Stimulated activated CD4-positive, alpha-beta T cell treated with anti-CD3 and anti-CD28 coated beads, Interleukin-2, amount 100 ng/mL, for 4 hours (primary cell): Measurements from ENCODE around the gene MEF2B.
"Not testable (repeated sequence)": the region's sequence is repeated elsewhere in the genome, so short reads cannot be mapped to it uniquely, and the experiment has no call there.

Experiments
- DNase-seq: peaks from one replicate; pipeline ENCODE4 v3.0.0-alpha.2; 2020; ENCODE audit warnings: low read depth

The MEF2B gene

DNA sequence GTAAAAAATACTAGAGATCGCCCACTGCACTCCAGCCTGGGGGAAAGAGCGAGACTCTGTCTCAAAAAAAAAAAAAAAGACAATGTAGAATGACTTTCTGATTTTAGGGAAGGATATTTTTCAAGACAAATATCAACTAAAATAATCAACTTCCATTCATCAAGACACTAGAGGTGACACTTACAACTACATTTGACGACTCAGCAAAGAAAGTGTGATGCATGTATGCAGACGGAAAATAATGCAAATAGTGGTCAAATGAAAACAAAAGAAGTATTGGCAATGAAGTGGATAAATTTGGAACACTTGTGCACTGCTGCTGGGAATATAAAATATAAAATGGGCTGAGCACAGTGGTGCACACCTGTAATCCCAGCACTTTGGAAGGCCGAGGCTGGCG, 44.0 kb downstream of the MEF2B start:
- DNase-seq: no peak

DNA sequence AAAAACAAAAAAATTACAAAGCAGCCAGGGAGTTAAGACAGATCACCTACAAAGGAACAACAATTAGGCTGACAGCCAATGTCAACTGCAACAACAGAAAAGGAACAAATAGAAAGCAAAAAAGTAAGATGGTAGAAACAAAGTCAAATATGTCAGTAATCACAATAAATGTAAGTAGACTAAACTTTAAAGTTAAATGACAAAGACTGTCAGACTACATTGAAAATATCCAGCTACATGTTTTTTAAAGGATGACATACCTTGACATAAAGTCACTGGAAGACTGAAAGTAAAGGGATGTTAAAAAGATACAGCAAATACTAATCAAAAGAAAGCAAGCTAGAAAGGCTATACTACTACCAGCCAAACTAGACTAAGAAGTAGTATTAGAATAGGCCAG, 46.7 kb downstream of the MEF2B start:
- DNase-seq: no peak

DNA sequence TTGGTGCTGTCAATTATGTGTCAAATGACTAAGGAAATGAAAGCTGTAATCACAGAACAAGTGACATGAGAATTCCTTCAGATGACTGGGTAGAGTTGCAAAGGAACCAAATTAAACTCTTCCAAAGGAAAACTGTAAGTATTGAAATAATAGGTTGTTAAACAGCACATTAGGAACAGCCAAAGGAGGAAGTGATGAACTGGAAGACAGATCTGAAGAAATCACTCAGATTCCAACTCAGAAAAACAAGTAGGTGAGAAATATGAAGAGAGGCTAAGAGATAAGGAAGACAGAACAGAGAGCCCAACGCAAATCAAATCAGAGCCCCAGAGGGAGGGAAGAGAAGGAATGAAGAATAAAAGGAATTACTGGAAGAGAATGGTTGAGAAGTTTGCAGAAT, 47.2 kb downstream of the MEF2B start:
- no peak for DNase-seq

DNA sequence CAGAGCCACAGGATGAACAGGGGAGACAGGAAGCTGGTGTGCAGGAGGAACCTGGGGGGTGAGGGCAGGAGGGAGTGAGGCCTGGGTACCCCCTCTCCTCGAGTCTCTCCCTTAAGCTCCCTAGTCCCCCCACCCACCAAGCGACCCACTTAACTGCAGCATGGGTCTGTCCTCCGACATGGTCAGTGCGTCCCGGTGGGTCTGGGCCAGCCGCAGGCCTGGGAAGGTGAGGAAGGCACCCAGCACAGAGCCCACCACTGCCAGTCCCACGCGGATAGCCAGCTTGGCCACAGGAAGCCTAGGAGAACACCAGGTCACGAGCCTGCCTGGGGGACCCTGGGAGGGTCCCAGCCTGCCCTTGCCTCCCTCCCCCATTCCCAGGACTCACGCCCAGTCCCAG, 48.7 kb downstream of the MEF2B start:
- no peak for DNase-seq

- DNase-seq: no peak
These were observed 49.5 kb downstream of the MEF2B start for GRCh38 chr19:19120308-19121231.

DNA sequence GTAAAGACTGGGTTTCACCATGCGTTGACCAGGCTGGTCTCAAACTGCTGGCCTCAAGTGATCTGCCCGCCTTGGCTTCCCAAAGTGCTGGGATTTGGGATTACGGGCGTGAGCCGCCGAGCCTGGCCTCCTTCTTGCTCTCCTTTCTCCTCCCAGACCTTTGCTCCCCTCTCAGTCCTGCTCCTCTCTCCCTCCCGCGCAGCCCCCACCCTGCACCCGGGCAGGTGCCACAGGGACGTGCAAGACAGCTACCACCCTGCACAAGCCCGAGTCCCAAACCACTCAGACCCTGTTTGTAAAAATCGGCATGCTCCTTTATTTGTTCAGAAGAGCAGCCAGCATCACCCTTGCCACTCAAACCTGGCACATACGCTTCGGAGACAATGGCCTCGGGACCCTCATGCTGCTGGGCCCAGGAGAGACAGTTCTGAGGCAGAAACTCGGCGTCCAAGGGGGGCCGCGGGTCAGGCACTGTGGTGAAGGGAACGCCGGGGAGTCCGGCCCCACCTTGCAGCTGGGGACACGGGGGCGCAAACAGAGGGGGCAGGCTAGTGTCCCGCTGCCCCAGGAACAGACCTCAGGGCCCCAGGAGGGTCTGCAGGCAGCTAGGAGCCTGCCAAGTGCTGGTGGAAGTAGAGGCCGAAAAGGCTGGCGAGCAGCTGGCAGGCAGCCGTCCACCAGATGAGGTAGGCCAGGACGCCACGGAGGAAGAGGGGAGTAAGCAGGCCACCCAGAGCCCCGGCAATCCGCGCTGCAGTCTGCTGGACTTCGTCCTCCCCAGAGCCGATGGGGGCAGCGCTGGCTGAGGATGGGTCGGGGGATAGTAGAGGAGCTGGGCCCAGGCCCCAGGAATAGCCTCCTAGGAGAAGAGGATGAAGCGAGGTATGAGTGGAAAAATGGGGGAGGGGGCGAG, 50.5 kb downstream of the MEF2B start:
- DNase-seq: no peak

DNA sequence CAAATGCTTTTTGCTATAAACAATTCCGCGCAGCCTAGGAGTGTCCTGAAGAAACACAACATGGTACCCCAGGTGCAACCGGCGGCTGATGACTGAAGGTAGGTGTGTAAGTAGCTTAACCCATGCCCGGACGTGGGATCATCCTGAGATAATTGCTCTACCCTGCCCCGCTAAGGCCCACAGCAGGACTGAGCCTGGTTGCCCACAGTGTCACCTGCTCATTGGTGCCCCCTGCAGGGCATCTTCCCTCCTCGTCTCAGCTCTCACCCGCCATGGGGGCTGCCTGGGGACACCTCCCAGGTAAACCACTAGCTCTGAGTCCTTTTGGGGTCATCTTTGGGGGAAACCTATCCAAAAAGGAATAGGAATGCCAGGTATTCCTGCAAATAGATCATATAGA, 54.1 kb downstream of the MEF2B start:
- peak; percentile 13 for DNase-seq

- no peak for DNase-seq
These were observed 56.9 kb downstream of the MEF2B start for GRCh38 chr19:19113040-19113626.

DNA sequence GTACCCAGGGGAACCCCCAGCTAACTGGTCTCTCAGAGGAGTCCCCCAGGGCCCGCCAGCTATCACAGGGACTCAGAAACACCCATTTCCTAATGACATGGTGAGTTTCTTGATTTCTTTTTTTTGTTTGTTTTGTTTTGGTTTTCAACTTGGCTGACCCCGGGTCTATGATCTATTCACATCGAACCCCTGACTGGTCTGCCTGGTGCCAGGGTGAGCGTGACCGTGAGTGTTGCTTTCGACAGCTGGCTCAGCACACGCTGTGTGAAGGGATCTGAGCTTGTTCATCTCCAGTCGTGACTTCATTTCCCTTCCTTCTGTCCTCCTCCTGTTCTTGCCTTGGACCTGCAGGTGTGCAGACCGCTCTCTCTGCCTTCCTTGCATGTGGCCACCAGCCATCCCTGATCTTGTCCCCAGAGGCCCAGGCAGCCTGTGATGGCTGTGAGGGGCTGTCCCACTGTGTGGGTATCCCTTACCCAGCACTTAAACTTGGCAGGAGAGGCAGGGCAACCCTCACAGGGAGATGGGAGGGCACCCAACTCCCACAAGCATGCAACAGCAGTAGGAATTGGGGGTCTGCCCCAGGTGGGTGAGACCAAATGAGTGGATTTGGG, 58.0 kb downstream of the MEF2B start:
- DNase-seq: no peak

GRCh38 chr19:19111136-19111835, 58.8 kb downstream of the MEF2B start:
- DNase-seq: no peak

GRCh38 chr19:19110410-19111135, 59.5 kb downstream of the MEF2B start:
- no peak for DNase-seq

DNA sequence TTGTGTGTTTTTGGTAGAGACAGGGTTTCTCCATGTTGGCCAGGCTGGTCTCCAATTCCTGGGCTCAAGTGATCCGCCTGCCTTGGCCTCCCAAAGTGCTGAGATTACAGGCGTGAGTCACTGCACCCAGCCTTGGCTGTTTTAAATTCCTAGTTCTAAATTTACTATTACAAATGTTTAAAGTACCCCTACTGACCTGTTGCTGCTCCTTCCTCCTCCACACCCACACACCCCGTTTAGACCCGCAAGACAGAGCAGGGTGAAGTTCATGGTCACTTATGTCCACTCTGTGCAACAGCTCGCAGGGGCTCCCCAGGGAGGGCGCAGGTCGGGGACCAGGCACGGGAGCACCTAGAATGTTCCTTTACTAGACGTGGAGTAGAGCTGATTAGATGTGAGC, 60.5 kb downstream of the MEF2B start:
- DNase-seq: no peak

GRCh38 chr19:19107654-19108053, 62.4 kb downstream of the MEF2B start:
- DNase-seq: no peak

DNA sequence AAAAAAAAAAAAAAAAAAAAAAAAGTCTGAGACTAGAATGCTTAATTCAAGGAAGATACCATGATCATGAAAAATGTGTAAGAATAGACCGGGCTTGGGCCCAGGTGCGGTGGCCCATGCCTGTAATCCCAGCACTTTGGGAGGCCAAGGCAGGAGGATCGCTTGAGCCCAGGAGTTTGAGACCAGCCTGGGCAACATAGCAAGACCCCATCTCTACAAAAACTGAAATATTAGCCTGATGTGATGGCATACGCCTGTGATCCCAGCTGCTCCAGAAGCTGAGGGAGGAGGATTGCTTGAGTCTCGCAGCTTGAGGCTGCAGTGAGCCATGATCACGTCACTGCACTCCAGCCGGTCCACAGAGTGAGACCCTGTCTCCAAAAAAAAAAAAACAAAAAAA, 63.1 kb downstream of the MEF2B start:
- not testable (repeated sequence) for DNase-seq

DNA sequence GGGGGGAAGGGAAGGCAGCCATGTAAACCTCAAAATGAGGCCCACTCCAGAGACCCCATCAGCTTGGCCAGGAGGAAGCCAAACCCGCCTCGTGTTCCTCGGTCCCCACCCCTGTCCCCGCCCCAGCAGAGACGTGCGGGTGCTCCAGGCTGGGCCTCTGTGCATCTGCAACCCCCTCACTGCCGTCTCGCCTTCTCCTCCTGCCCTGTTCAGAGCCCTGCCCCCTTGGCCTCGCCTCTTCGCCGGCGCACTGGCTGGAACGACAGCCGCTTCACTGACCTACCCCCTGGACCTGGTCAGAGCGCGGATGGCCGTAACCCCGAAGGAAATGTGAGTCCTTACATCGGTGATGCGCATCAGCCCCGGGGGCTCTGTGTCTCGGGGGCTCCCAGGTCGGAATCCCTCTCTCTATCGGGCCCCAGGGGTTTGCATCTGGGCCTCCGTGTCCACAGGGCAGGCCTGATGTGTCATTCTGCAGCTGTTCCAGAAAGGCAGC, 64.0 kb downstream of the MEF2B start:
- DNase-seq: no peak

GRCh38 chr19:19105365-19106055, 64.6 kb downstream of the MEF2B start:
- DNase-seq: no peak

DNA sequence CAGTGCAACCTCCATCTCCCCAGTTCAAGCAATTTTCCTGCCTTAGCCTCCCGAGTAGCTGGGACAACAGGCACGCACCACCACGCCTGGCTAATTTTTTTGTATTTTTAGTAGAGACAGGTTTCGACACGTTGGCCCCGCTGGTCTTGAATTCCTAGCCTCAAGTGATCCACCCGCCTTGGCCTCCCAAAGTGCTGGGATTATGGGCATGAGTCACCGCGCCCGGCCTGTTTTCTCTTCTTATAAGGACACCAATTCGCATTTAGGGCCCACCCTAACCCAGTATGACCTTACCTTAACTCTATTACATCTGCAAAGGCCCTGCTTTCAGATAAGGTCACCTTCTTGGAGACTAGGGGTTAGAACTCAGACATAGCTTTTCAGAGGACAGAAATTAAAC, 66.9 kb downstream of the MEF2B start:
- DNase-seq: no peak

DNA sequence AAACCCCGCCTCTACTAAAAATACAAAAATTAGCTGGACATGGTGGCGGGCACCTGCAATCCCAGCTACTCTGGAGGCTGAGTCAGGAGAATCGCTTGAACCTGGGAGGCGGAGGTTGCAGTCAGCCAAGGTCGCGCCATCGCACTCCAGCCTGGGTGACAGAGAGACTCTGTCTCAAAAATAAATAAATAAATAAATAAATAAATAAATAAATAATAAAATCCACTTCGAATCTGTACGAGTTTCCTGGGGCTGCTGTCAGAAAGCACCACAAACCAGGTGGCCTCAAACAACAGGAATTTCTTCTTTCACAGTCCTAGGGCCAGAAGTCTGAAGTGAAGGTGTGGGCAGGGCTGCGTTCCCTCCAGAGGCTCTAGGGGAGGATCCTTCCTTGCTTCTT, 67.5 kb downstream of the MEF2B start:
- DNase-seq: not testable (repeated sequence)

DNA sequence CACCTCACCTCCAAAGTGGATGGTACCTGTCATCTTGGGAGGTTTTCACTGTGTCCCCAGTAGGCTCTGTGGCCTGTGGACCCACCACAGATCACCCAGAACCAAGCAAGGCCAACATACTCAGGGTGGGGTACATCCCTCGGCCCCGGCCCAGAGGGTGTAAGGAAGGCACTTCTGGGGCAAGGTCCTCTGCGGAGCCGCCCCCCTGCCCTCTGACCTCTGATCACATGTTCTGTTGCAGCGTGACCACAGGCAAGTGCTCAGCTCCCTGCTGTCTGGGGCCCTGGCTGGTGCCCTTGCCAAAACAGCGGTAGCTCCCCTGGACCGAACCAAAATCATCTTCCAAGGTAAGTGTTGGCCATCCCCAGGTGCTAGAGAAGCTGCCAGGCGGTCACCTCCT, 68.5 kb downstream of the MEF2B start:
- no peak for DNase-seq
